Small intestine (tissue), 7 donors: Measurements from ENCODE around the gene ZNF532. TPM values are rescaled to one million over a fixed set of nuclear protein-coding genes. Genes with fewer than 3 reads are reported as not detected.

Source experiments
- DNase-seq, 2 donors: peaks; one replicate each; pipeline versions ENCODE4 v3.0.0 to v3.0.0-alpha.2; 2013
- FAIRE-seq: peaks from 2 replicates; lab custom pipeline; 2012; peaks lifted over from hg19 to GRCh38; lab: Jason Lieb, UNC
- H3K27ac ChIP-seq, 3 donors: one replicate each; pipeline ENCODE4 v1.5.1; 2013; ENCODE audit warnings: low read length in 2 of 3, mild to moderate bottlenecking in 2 of 3, control low read depth in 1 of 3, inconsistent platforms in 1 of 3, low read depth in 1 of 3, moderate library complexity in 1 of 3
- H3K27me3 ChIP-seq, 3 donors: one replicate each; pipeline ENCODE4 v1.6.1; 2013; ENCODE audit warnings: low read length in 3 of 3, inconsistent platforms in 1 of 3; ENCODE audit not compliant: control insufficient read depth in 3 of 3, insufficient read depth in 3 of 3
- H3K36me3 ChIP-seq, 3 donors: one replicate each; pipeline ENCODE4 v1.6.1; 2013; ENCODE audit warnings: low read length in 3 of 3, inconsistent platforms in 1 of 3, low read depth in 1 of 3, mild to moderate bottlenecking in 1 of 3, moderate library complexity in 1 of 3; ENCODE audit not compliant: control insufficient read depth in 3 of 3, insufficient read depth in 2 of 3
- H3K4me1 ChIP-seq, 3 donors: one replicate each; pipeline ENCODE4 v1.6.1; 2013; ENCODE audit warnings: low read length in 2 of 3, inconsistent platforms in 1 of 3, low read depth in 1 of 3, mild to moderate bottlenecking in 1 of 3, moderate library complexity in 1 of 3; ENCODE audit not compliant: control insufficient read depth in 3 of 3, insufficient read depth in 2 of 3
- H3K4me3 ChIP-seq, 3 donors: one replicate each; pipeline ENCODE4 v1.5.1; 2013; ENCODE audit warnings: low read length in 3 of 3, control low read depth in 1 of 3, inconsistent platforms in 1 of 3, low read depth in 1 of 3, mild to moderate bottlenecking in 1 of 3, moderate library complexity in 1 of 3
- H3K9me3 ChIP-seq, 2 donors: one replicate each; pipeline ENCODE4 v1.6.1; 2013; ENCODE audit warnings: low read depth in 1 of 2, low read length in 1 of 2; ENCODE audit not compliant: control insufficient read depth in 2 of 2, insufficient read depth in 1 of 2
- WGBS, 3 donors: extraction: QIAGEN DNeasy Blood & Tissue Kit; methylation state at CpG; one replicate each; pipeline ENCODE4 v1.1.7; 2013; 5-methylcytosine and 5-hydroxymethylcytosine counted together
- polyA plus RNA-seq, 4 donors: library from polyadenylated mRNA; stranded (reverse) in 3 of 4; unstranded in 1 of 4; fragments of 200-250 nt in 3 of 4; fragments of 120-200 nt in 1 of 4; gene quantifications; one replicate each; pipeline versions ENCODE4 v1.2.1 to v1.2.3, GENCODE V29; 2013
- donor health status: healthy with polysubstance abuse.
- donor health status: control.
- donor health status: control.
- donor health status: Bipolar disorder and iron deficiency.
- donor health status: healthy.

The ZNF532 gene
- polyA plus RNA-seq, 4 donors: 1.3 to 23.4 (median 4.9) TPM

DNA sequence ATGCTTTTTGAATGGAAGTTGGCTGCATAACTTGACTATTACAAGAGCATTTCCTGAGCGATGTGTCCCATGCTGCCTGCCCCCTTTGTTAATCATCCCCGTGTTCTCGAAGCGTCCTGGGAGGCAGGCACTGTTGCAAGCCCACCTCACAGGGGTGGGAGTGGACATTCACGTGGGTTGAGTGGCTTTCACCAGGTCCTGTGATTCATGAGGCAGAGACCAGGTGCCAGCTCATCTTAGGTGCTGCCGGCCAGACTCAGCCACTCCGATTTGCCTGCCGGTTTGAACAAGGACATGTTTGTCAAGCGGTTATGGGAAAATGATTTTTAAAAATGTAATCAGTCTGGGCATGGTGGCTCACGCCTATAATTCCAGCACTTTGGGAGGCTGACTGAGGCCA is 112.5 kb downstream of the ZNF532 start:
- FAIRE-seq (no peak), DNase-seq (no peak)
- no peak overlapping the region for H3K4me3 ChIP-seq
- H3K27ac ChIP-seq: no peak overlapping the region
- no peaks in the 10 kb centered on the region for H3K27me3 ChIP-seq
- peaks cover 0 to 37% (median 4%) of the 10 kb centered on the region in 3 donors for H3K36me3 ChIP-seq
- 88 to 90% (median 89%) methylated on average over 10 of the region's 10 CpGs for WGBS, 3 donors
- H3K4me1 ChIP-seq: no peaks in the 10 kb centered on the region
- H3K9me3 ChIP-seq: no peaks in the 10 kb centered on the region

DNA sequence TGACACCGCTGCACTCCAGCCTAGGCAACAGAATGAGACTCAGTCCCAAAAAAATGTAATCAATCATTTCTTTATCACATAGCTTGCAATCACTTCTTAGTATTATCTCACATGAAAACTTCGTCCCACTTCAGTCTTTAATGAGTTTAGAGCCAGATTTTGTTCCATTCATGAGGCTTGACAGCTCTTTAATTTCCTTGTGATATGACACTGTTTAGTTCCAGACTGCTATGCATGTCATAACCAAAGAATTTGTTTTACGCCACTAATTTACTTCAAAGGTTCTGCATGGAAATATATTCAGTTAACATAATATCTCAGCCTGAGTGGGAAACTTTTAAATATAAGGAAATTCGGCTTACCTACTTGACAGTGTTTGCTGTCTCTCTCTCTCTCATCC is 113.1 kb downstream of the ZNF532 start:
- WGBS, 3 donors: 72 to 83% (median 74%) methylated on average over 4 of the region's 4 CpGs
- Histone ChIP-seq H3K27me3 (no peaks in the 10 kb centered on the region), H3K4me3 (no peak overlapping the region), H3K4me1 (no peaks in the 10 kb centered on the region), H3K27ac (no peak overlapping the region), H3K36me3 (peaks cover 0 to 40% (median 4%) of the 10 kb centered on the region in 3 donors), H3K9me3 (no peaks in the 10 kb centered on the region)
- FAIRE-seq (no peak), DNase-seq (no peak)

DNA sequence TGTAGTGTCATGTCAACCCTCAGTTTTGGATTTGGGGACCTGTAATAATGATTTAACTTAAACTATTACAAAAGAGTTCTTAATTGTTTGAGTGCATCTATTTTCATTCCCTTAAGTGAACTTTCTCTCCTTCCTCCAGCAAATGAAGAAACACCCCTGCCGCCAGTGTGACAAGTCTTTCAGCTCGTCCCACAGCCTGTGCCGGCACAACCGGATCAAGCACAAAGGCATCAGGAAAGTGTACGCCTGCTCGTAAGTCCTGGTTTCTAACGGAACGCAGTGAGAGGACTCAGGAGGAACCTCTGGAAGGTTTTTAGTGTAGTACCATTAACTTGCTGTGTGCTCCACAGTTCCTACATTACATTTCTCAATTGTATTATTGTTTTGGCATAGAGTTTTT is 114.2 kb downstream of the ZNF532 start:
- Histone ChIP-seq H3K36me3 (peaks cover 0 to 50% (median 4%) of the 10 kb centered on the region in 3 donors), H3K9me3 (no peaks in the 10 kb centered on the region), H3K27ac (no peak overlapping the region), H3K4me1 (no peaks in the 10 kb centered on the region), H3K27me3 (no peaks in the 10 kb centered on the region), H3K4me3 (no peak overlapping the region)
- no peak for FAIRE-seq
- DNase-seq: no peak
- WGBS, 3 donors: 94 to 98% (median 97%) methylated on average over 8 of the region's 8 CpGs

DNA sequence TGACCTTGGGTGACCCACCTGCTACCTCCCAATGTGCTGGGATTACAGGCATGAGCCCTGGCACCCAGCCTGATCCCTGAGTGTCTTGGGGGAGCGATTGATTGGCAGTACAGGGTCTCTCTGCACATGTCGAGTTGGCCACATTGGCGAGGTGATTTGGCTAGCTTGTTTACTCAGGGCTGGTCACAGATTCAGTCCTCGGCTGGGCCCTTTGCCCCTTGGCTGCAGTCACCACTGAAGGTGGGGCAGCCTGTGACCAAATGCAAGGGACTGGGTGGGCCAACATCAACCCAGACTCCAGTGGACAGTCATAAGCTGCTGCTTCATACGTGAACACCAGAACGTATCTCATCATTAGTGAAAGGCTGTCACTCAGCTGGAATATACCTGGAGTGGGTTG is 114.9 kb downstream of the ZNF532 start:
- 76 to 92% (median 87%) methylated on average over 6 of the region's 6 CpGs for WGBS, 3 donors
- Histone ChIP-seq H3K4me3 (no peak overlapping the region), H3K36me3 (peaks cover 0 to 53% (median 4%) of the 10 kb centered on the region in 3 donors), H3K4me1 (no peaks in the 10 kb centered on the region), H3K9me3 (no peaks in the 10 kb centered on the region), H3K27me3 (no peaks in the 10 kb centered on the region), H3K27ac (no peak overlapping the region)
- no peak for DNase-seq
- FAIRE-seq: no peak

DNA sequence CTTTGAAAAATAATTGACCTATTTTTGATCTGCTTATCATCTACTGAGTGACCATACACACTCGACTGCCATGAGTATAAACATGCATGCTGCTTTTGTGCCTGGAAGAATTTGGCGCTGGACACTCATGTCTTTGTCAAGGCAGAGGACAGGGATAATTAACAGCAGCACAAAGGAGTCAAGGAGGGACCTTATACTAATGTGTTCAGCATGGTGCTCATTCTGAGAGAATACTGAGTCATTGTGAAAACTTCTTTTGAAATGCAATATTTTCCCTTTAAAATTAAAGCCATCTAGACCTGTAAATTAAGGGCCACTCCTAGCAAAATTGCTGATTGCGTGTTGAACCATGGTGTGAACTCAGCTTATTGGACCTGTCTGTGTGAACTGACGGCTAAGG is 116.3 kb downstream of the ZNF532 start:
- no peaks in the 10 kb centered on the region for H3K9me3 ChIP-seq
- no peak for FAIRE-seq

DNA sequence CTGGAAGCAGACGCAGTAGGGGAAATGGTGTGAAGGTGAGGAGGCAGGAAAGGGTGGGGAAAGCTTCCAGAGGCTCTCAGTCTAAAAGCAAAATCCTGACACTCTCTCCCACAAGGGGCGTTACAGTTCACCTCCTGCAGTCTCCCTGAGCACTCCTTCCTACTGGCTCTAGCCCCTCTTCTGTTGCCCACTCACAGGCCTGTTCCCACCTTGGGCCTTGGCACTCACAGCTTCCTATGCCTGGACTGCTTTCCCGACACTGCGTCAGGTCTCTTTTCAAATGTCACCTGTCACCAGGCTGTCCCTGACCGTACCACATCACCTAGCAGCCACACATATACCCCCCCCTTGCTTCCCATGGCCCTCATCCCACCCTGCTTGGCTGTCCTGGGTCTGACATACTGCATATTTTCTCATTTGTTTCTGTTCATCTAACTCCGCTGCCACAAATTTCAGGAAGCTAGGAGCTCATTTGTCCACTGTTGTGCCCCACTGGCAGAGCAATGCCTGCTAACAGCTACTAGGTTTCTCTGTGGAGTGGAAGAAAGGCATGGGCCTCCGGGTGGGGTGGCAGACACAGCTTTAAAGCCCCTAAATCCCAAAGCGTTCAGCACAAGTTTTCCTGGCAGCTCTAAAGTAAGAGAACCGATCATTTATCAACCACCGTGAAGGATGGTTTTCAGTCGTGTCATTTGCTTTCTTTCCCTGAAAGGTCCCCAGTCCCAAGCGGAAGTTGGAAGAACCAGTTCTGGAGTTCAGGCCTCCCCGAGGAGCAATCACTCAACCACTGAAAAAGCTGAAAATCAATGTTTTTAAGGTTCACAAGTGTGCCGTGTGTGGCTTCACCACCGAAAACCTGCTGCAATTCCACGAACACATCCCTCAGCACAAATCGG is 118.8 kb downstream of the ZNF532 start:
- Histone ChIP-seq H3K4me3 (no peak overlapping the region), H3K27me3 (no peaks in the 10 kb centered on the region), H3K4me1 (no peaks in the 10 kb centered on the region), H3K36me3 (peaks cover 0 to 43% (median 4%) of the 10 kb centered on the region in 3 donors), H3K27ac (no peak overlapping the region), H3K9me3 (peaks cover 0 to 3% of the 10 kb centered on the region in 2 donors)
- FAIRE-seq (no peak), DNase-seq (no peak)
- WGBS, 3 donors: 90 to 91% (median 91%) methylated on average over 17 of the region's 17 CpGs

More for the DNA sequence above, 116.3 kb downstream of the ZNF532 start:
- DNase-seq: no peak
- 80 to 90% (median 88%) methylated on average over 4 of the region's 4 CpGs for WGBS, 3 donors
- Histone ChIP-seq H3K4me3 (no peak overlapping the region), H3K27me3 (no peaks in the 10 kb centered on the region), H3K27ac (no peak overlapping the region), H3K4me1 (no peaks in the 10 kb centered on the region), H3K36me3 (peaks cover 0 to 50% (median 4%) of the 10 kb centered on the region in 3 donors)

DNA sequence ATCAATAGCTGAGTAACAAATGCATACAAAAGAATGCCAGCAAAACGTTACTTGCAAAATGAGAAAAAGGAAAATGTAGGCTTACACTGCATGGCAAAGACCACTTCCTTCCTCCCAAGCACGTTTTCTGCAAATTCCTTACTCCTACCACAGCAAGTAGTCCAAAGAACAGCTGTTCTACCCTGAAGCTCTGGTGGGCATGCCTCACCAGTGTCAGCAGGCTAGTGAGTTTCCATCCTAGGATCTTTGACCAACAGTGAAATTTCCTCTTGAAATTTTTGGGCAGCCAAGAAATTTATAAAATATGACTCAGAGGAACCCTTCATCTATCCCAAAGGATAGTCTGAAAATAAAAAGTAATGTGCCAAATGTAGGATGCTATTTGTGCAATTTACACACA is 123.9 kb downstream of the ZNF532 start:
- Histone ChIP-seq H3K9me3 (peaks cover 0 to 6% of the 10 kb centered on the region in 2 donors), H3K4me3 (no peak overlapping the region), H3K4me1 (no peaks in the 10 kb centered on the region), H3K36me3 (peaks cover 0 to 5% (median 0%) of the 10 kb centered on the region in 3 donors), H3K27ac (no peak overlapping the region), H3K27me3 (no peaks in the 10 kb centered on the region)
- WGBS, 3 donors: 41 to 61% (median 47%) methylated on average over 2 of the region's 2 CpGs
- FAIRE-seq (no peak), DNase-seq (no peak)

DNA sequence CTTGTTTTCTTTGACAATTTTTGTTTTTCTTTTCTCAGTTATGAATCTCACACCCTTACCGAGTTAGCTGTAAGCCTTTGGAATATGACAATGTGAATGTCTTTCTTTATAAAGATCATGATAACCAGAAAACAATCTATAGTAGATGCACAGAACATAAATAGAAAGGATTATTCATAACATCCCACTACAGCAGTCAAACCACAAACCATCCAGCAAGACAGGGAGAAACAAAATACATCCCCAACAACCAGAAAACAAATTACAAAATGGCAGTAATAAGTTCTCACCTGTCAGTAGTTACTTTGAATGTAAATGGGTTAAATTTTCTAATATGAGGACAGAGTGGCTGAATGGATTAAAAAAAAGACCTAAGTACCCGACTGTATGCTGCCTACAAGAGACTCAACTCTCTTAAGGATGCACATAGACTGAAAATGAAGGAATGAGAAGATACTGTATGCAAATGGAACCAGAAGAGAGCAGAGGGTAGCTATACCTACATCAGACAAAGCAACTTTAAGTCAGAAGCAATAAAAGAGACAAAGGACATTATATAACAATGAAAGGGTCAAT is 124.6 kb downstream of the ZNF532 start:
- no peaks in the 10 kb centered on the region for H3K4me1 ChIP-seq
- peaks cover 0 to 6% of the 10 kb centered on the region in 2 donors for H3K9me3 ChIP-seq
- H3K27ac ChIP-seq: no peak overlapping the region
- no peak overlapping the region for H3K4me3 ChIP-seq
- no peaks in the 10 kb centered on the region for H3K27me3 ChIP-seq
- FAIRE-seq (no peak), DNase-seq (no peak)
- WGBS, 3 donors: 88 to 98% (median 90%) methylated on average over 2 of the region's 2 CpGs
- H3K36me3 ChIP-seq: no peaks in the 10 kb centered on the region
